MM.1S (cell line): Measurements from ENCODE around the gene FBXO42.

Source experiments
- DNase-seq: peaks from one replicate; pipeline ENCODE4 v3.0.0-alpha.2; 2015
- H2AFZ ChIP-seq: fragments of 300-600 bp; sonication (generic); 2 replicates; pipeline ENCODE4 v1.6.0; 2016; ENCODE audit warnings: antibody characterized with exemption, low read length
- H3F3A ChIP-seq: fragments of 300-600 bp; sonication (generic); 2 replicates; pipeline ENCODE4 v1.6.1; 2016; ENCODE audit warnings: mild to moderate bottlenecking, antibody characterized with exemption, low read length, moderate library complexity, mixed read lengths; ENCODE audit not compliant: insufficient read depth
- H3K27ac ChIP-seq: fragments of 300-600 bp; sonication (generic); 2 replicates; pipeline ENCODE4 v1.5.1; 2016; ENCODE audit warnings: mild to moderate bottlenecking, low read length
- H3K27me3 ChIP-seq: fragments of 300-600 bp; sonication (generic); replicated peaks from 2 replicates; pipeline ENCODE4 v1.6.0; 2016; ENCODE audit warnings: low read length; ENCODE audit not compliant: insufficient read depth
- H3K36me3 ChIP-seq: fragments of 300-600 bp; sonication (generic); replicated peaks from 2 replicates; pipeline ENCODE4 v1.6.1; 2016; ENCODE audit warnings: mild to moderate bottlenecking, low read length, mixed read lengths; ENCODE audit not compliant: insufficient read depth
- H3K4me1 ChIP-seq: fragments of 300-600 bp; sonication (generic); 2 replicates; pipeline ENCODE4 v1.6.1; 2016; ENCODE audit warnings: low read length, mixed read lengths
- H3K4me2 ChIP-seq: fragments of 300-600 bp; sonication (generic); 2 replicates; pipeline ENCODE4 v1.6.0; 2016; ENCODE audit warnings: low read depth, low read length
- H3K4me3 ChIP-seq: fragments of 300-600 bp; sonication (generic); 2 replicates; pipeline ENCODE4 v1.5.1; 2016; ENCODE audit warnings: low read length, mixed read lengths
- H3K79me2 ChIP-seq: fragments of 300-600 bp; sonication (generic); 2 replicates; pipeline ENCODE4 v1.6.1; 2016; ENCODE audit warnings: mixed run types, low read length, mixed read lengths
- H3K9ac ChIP-seq: fragments of 300-600 bp; sonication (generic); 2 replicates; pipeline ENCODE4 v1.6.1; 2016; ENCODE audit warnings: low read length, mixed read lengths
- H3K9me2 ChIP-seq: fragments of 300-600 bp; sonication (generic); replicated peaks from 2 replicates; pipeline ENCODE4 v1.6.1; 2016; ENCODE audit warnings: mild to moderate bottlenecking, low read length, mixed read lengths; ENCODE audit not compliant: insufficient read depth
- H3K9me3 ChIP-seq: fragments of 300-600 bp; sonication (generic); replicated peaks from 2 replicates; pipeline ENCODE4 v1.6.1; 2016; ENCODE audit warnings: mild to moderate bottlenecking, low read length, mixed read lengths; ENCODE audit not compliant: insufficient read depth
- H4K20me1 ChIP-seq: fragments of 300-600 bp; sonication (generic); 2 replicates; pipeline ENCODE4 v1.6.1; 2016; ENCODE audit warnings: mild to moderate bottlenecking, low read length, moderate library complexity, mixed read lengths; ENCODE audit not compliant: insufficient read depth
- EZH2 ChIP-seq: fragments of 300-600 bp; sonication (generic); optimal IDR thresholded peaks from 2 replicates; pipeline ENCODE3; 2017; ENCODE audit warnings: low read depth, mild to moderate bottlenecking, antibody characterized with exemption, low read length, mixed read lengths
- EZH2phosphoT487 ChIP-seq: fragments of 300-600 bp; sonication (generic); IDR thresholded peaks from 2 replicates; pipeline ENCODE4 v1.6.1; 2018; ENCODE audit warnings: antibody characterized with exemption, low read length
- TF ChIP-seq, protein P1 (sequence below): fragments of 300-600 bp; sonication (generic); IDR thresholded peaks from 2 replicates; pipeline ENCODE4 v1.5.1; 2016; ENCODE audit warnings: antibody characterized with exemption, low read length, mixed read lengths

FBXO42 gene

DNA sequence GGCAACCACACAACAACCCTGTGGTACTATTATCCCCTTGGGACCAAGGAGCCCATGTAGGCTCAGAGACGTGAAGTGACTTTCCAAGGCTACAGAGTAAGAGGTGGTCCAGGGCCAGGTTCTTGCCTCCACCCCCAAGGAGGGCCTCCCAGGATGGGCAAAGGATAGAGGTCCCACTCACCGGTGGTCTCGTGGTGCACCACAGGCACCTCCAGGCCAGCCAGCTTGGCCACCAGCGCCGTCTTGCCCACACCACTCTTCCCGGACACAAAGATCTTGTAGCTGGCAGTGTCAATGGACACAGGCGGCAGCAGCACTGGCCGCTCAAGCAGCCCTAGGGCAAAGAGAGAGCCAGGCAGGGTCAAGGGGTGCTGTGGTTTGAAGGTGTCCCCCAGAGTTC, 118.8 kb downstream of the FBXO42 start:
- Histone ChIP-seq H2AFZ (no peak overlapping the region), H3F3A (no peaks in the 10 kb centered on the region), H3K4me2 (no peak overlapping the region), H3K9me3 (no peaks in the 10 kb centered on the region), H4K20me1 (no peaks in the 10 kb centered on the region), H3K27me3 (no peaks in the 10 kb centered on the region), H3K4me3 (no peak overlapping the region), H3K27ac (no peak overlapping the region), H3K9me2 (no peaks in the 10 kb centered on the region), H3K79me2 (no peaks in the 10 kb centered on the region), H3K4me1 (peaks cover 7% of the 10 kb centered on the region), H3K36me3 (no peaks in the 10 kb centered on the region), H3K9ac (no peak overlapping the region)
- TF ChIP-seq, protein P1, sequence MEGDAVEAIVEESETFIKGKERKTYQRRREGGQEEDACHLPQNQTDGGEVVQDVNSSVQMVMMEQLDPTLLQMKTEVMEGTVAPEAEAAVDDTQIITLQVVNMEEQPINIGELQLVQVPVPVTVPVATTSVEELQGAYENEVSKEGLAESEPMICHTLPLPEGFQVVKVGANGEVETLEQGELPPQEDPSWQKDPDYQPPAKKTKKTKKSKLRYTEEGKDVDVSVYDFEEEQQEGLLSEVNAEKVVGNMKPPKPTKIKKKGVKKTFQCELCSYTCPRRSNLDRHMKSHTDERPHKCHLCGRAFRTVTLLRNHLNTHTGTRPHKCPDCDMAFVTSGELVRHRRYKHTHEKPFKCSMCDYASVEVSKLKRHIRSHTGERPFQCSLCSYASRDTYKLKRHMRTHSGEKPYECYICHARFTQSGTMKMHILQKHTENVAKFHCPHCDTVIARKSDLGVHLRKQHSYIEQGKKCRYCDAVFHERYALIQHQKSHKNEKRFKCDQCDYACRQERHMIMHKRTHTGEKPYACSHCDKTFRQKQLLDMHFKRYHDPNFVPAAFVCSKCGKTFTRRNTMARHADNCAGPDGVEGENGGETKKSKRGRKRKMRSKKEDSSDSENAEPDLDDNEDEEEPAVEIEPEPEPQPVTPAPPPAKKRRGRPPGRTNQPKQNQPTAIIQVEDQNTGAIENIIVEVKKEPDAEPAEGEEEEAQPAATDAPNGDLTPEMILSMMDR = no peak
- TF ChIP-seq EZH2phosphoT487 = no peak
- DNase-seq = no peak

DNA sequence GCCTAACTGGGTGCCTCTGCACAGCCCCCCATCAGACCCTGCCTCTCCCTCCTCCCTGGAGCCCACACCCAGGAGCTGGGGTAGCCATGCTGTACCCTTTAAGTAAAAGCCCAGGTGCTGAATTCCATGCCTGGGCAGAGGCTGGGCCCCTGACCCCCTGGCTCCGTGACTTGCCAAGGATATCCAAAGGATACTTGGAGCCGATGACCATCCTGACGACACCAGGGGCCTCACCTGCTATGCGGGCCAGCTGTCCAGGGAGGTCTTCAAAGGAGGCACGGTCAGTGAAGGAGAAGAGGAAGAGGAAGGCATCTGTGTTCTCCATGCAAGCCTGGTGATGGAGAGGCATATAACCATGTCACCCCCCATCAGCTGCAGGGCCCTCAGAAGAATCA, 120.0 kb downstream of the FBXO42 start:
- Histone ChIP-seq H3K9me2 (no peaks in the 10 kb centered on the region), H2AFZ (no peak overlapping the region), H3K79me2 (no peaks in the 10 kb centered on the region), H3K27me3 (no peaks in the 10 kb centered on the region), H3K4me2 (no peak overlapping the region), H3K27ac (no peak overlapping the region), H3K4me3 (no peak overlapping the region), H3K9ac (no peak overlapping the region), H3K9me3 (no peaks in the 10 kb centered on the region), H3K4me1 (peaks cover 3% of the 10 kb centered on the region), H3K36me3 (no peaks in the 10 kb centered on the region), H4K20me1 (no peaks in the 10 kb centered on the region), H3F3A (no peaks in the 10 kb centered on the region)
- TF ChIP-seq, protein P1 = no peak
- TF ChIP-seq EZH2phosphoT487 (no peak), EZH2 (no peak)
- no peak for DNase-seq

DNA sequence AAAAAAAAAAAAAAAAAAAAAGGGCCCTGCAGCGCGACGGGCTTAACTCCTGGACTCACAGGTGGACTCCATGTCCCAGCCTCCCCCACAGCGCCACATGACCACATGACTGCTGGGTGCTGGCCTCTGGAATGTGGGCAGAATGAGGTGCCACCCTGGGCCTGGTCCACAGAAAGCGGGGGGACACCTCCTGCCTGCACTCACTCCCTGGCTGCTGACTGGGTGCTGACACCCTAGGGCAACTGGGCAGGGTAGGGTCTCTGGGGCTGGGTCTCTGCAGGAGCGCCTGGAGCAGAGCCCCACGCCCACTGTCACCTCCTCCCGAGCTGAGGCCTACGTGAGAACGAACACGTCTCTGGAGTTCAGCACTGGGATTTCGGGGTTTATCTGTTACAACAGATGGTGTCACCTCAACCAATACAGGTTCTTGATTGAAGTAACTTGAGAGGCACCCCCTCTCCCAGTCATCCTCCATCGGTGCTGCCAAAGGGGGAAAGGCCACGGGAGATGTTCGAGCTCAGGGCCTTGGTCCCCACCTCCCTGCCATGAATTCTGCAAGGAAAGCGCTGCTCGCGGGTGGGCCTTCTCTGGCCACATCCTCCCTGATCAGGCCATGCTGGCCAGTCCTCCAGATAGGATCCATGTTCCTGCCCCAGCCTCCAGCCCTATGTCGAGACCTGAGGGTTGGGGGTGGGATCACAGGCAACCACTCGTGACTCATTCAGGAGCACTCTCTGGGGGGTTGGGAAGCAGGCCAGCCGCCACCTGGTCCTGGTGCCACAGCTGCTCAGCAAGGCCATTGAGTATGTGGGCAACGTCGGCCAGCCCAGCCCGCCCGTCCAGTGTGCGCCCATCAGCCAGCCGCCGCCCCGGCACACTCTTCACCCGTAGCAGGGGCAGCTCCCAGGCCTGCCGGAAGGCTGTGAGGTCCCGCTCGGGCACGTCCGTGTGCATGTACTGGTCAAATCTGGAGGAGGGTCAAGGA, 120.7 kb downstream of the FBXO42 start:
- no peaks in the 10 kb centered on the region for H3K27me3 ChIP-seq
- H3F3A ChIP-seq = no peaks in the 10 kb centered on the region
- TF ChIP-seq EZH2phosphoT487 = no peak
- TF ChIP-seq EZH2 = no peak
- TF ChIP-seq, protein P1 = no peak
- no peak overlapping the region for H3K4me2 ChIP-seq
- no peak for DNase-seq
- H3K4me1 ChIP-seq = peaks cover 3% of the 10 kb centered on the region; the same call in 1 of the 2 replicates
- no peak overlapping the region for H2AFZ ChIP-seq
- H3K36me3 ChIP-seq = no peaks in the 10 kb centered on the region
- no peaks in the 10 kb centered on the region for H3K79me2 ChIP-seq
- no peak overlapping the region for H3K9ac ChIP-seq
- no peak overlapping the region for H3K27ac ChIP-seq
- no peaks in the 10 kb centered on the region for H3K9me2 ChIP-seq
- H3K9me3 ChIP-seq = no peaks in the 10 kb centered on the region
- H3K4me3 ChIP-seq = no peak overlapping the region
- no peaks in the 10 kb centered on the region for H4K20me1 ChIP-seq
